Right lobe of liver (tissue), 4 donors: Measurements from ENCODE around the gene AGAP2.

ENCODE experiments used
- CTCF ChIP-seq, 4 donors: fragments of 200-600 bp in 3 of 4; fragments of 450-650 bp in 1 of 4; IDR thresholded peaks; one replicate each; pipeline versions ENCODE4 v1.5.1 to v1.8.0; 2016 to 2022; ENCODE audit warnings: antibody characterized with exemption in 4 of 4, mild to moderate bottlenecking in 2 of 4
- POLR2A ChIP-seq: fragments of 450-650 bp; IDR thresholded peaks from one replicate; pipeline ENCODE4 v1.6.1; 2017; ENCODE audit warnings: antibody characterized with exemption, mild to moderate bottlenecking
- donor health status: DM: no; HTN: no; CAD: no.
- donor health status: DM: no; HTN: no; CAD: no.
- donor health status: DM: no; HTN: yes; CAD: no.

GRCh38 chr12:57718641-57719528 is 19.7 kb downstream of the AGAP2 start:
- TF ChIP-seq CTCF (IDR thresholded peaks at IDR 0.05) (no peak), POLR2A (no peak)
